HepG2 (cell line): ENCODE measurements around the gene GADD45A. TPM values are rescaled to one million over a fixed set of nuclear protein-coding genes. Genes with fewer than 3 reads are reported as not detected.
A peak's percentile ranks its signal among the peaks of the same experiment; 100 is the strongest.

Source experiments
- ATAD3A ChIP-seq: sonication (generic); formaldehyde crosslinking; IDR thresholded peaks from 2 replicates; pipeline ENCODE4 v1.4.0; 2020; ENCODE audit warnings: missing genetic modification reagents
- CEBPB ChIP-seq: IDR thresholded peaks from 2 replicates; pipeline ENCODE4 v1.6.1; 2011; ENCODE audit warnings: low read depth, low read length, improper control_type of control experiment, borderline replicate concordance
- EP300 ChIP-seq, 3 experiments: sonication (generic) in 1 of 3; formaldehyde crosslinking in 1 of 3; IDR thresholded peaks; 2 replicates each; pipeline versions ENCODE4 v1.5.1 to v1.6.1; 2011 to 2020; ENCODE audit warnings: low read depth in 2 of 3, low read length in 2 of 3, borderline replicate concordance in 1 of 3, improper control_type of control experiment in 1 of 3, mild to moderate bottlenecking in 1 of 3, missing genetic modification reagents in 1 of 3, moderate library complexity in 1 of 3
- FOXO1 ChIP-seq: sonication (generic); formaldehyde crosslinking; IDR thresholded peaks from 2 replicates; pipeline ENCODE4 v1.4.0; 2020; ENCODE audit warnings: missing genetic modification reagents
- GATAD2A ChIP-seq: IDR thresholded peaks from 2 replicates; pipeline ENCODE4 v1.6.1; 2016
- GMEB2 ChIP-seq: IDR thresholded peaks from 2 replicates; pipeline ENCODE4 v1.6.1; 2016; ENCODE audit warnings: missing biosample characterization, missing genetic modification reagents, low read depth
- HOXA7 ChIP-seq: sonication (generic); formaldehyde crosslinking; IDR thresholded peaks from 2 replicates; pipeline ENCODE4 v1.8.1; 2022; ENCODE audit warnings: mild to moderate bottlenecking, missing genetic modification reagents, moderate library complexity
- NR2F6 ChIP-seq, 2 experiments: IDR thresholded peaks; 2 replicates each; pipeline ENCODE4 v1.6.1; 2016; ENCODE audit warnings: antibody characterized with exemption in 1 of 2, mild to moderate bottlenecking in 1 of 2
- POGZ ChIP-seq: sonication (generic); formaldehyde crosslinking; IDR thresholded peaks from 2 replicates; pipeline ENCODE4 v1.4.0; 2020; ENCODE audit warnings: mild to moderate bottlenecking, missing genetic modification reagents
- RFX3 ChIP-seq: IDR thresholded peaks from 2 replicates; pipeline ENCODE4 v1.6.1; 2016; ENCODE audit warnings: missing biosample characterization, missing genetic modification reagents
- RFXANK ChIP-seq: IDR thresholded peaks from 2 replicates; pipeline ENCODE4 v1.6.1; 2016
- RXRB ChIP-seq: IDR thresholded peaks from 2 replicates; pipeline ENCODE4 v1.6.1; 2016; ENCODE audit warnings: borderline replicate concordance, missing genetic modification reagents, missing compliant biosample characterization
- SIN3B ChIP-seq: fragments of 150-350 bp; IDR thresholded peaks from 2 replicates; pipeline ENCODE4 v1.6.1; 2014; ENCODE audit warnings: low read length
- SNAI1 ChIP-seq: sonication (generic); formaldehyde crosslinking; IDR thresholded peaks from 2 replicates; pipeline ENCODE4 v1.5.0; 2020; ENCODE audit warnings: mild to moderate bottlenecking, missing genetic modification reagents, borderline replicate concordance
- SOX13 ChIP-seq, 3 experiments: fragments of 450-650 bp in 1 of 3; sonication (generic) in 1 of 3; formaldehyde crosslinking in 1 of 3; IDR thresholded peaks in 2 of 3; conservative IDR thresholded peaks in 1 of 3; 2 replicates each; pipeline versions ENCODE4 v1.5.0 to v1.6.1; 2016 to 2020; ENCODE audit warnings: antibody characterized with exemption in 1 of 3, mild to moderate bottlenecking in 1 of 3, missing compliant biosample characterization in 1 of 3, missing genetic modification reagents in 1 of 3, moderate library complexity in 1 of 3
- SOX5 ChIP-seq: IDR thresholded peaks from 2 replicates; pipeline ENCODE4 v1.6.1; 2016; ENCODE audit warnings: borderline replicate concordance
- TBX2 ChIP-seq: sonication (generic); formaldehyde crosslinking; IDR thresholded peaks from 2 replicates; pipeline ENCODE4 v1.5.0; 2020; ENCODE audit warnings: missing genetic modification reagents, mild to moderate bottlenecking, borderline replicate concordance
- ZBTB8A ChIP-seq: sonication (generic); formaldehyde crosslinking; IDR thresholded peaks from 2 replicates; pipeline ENCODE4 v1.4.0; 2020; ENCODE audit warnings: mild to moderate bottlenecking, low read depth, missing genetic modification reagents, borderline replicate concordance
- ZNF160 ChIP-seq: sonication (generic); formaldehyde crosslinking; IDR thresholded peaks from 2 replicates; pipeline ENCODE4 v1.8.0; 2022; ENCODE audit warnings: mild to moderate bottlenecking, inconsistent platforms, missing genetic modification reagents
- ZNF335 ChIP-seq: sonication (generic); formaldehyde crosslinking; IDR thresholded peaks from 2 replicates; pipeline ENCODE4 v1.4.0; 2020; ENCODE audit warnings: missing genetic modification reagents
- ZNF569 ChIP-seq: sonication (generic); formaldehyde crosslinking; IDR thresholded peaks from 2 replicates; pipeline ENCODE4 v1.5.0; 2020; ENCODE audit warnings: mild to moderate bottlenecking, missing genetic modification reagents, moderate library complexity, borderline replicate concordance
- ZNF597 ChIP-seq: sonication (generic); formaldehyde crosslinking; IDR thresholded peaks from 2 replicates; pipeline ENCODE4 v1.5.0; 2020; ENCODE audit warnings: missing genetic modification reagents
- ZNF598 ChIP-seq: sonication (generic); formaldehyde crosslinking; IDR thresholded peaks from 2 replicates; pipeline ENCODE4 v1.5.1; 2020; ENCODE audit warnings: mild to moderate bottlenecking, missing genetic modification reagents, borderline replicate concordance
- ZNF747 ChIP-seq: sonication (generic); formaldehyde crosslinking; IDR thresholded peaks from 2 replicates; pipeline ENCODE4 v1.8.1; 2023; ENCODE audit warnings: missing genetic modification reagents, mild to moderate bottlenecking, borderline replicate concordance
- ZSCAN21 ChIP-seq: sonication (generic); formaldehyde crosslinking; IDR thresholded peaks from 2 replicates; pipeline ENCODE4 v1.8.0; 2022; ENCODE audit warnings: mild to moderate bottlenecking, missing genetic modification reagents, moderate library complexity, borderline replicate concordance
- ZSCAN9 ChIP-seq: IDR thresholded peaks from 2 replicates; pipeline ENCODE4 v1.6.1; 2016; ENCODE audit warnings: borderline replicate concordance
- ZXDC ChIP-seq: sonication (generic); formaldehyde crosslinking; IDR thresholded peaks from 2 replicates; pipeline ENCODE4 v1.5.0; 2020; ENCODE audit warnings: mild to moderate bottlenecking, missing genetic modification reagents
- polyA plus RNA-seq, 8 experiments: library from polyadenylated mRNA; depleted of rRNA in 3 of 8; stranded (reverse) in 7 of 8; unstranded in 1 of 8; fragments of >200 nt; fragmentation: Illumina TruSeq in 4 of 8; extraction: Trizol in 4 of 8; gene quantifications; 2 replicates each; pipeline versions ENCODE4 v1.2.1 to v1.2.3, GENCODE V29; 2011 to 2016; ENCODE audit warnings: low read depth in 4 of 8, missing spikeins in 1 of 8, mixed read lengths in 1 of 8; ENCODE audit not compliant: insufficient read depth in 1 of 8
- total RNA-seq, 5 experiments: library from RNA; depleted of rRNA; stranded (reverse); fragments of >200 nt; fragmentation: Illumina TruSeq; extraction: Trizol; gene quantifications; 2 replicates each; pipeline ENCODE4 v1.2.3, GENCODE V29; 2016; ENCODE audit warnings: low read depth in 1 of 5

The GADD45A gene
- total and polyA plus RNA-seq, 2 of the 13 experiments (the other 11 are each of a cell fraction or from before 2014, with no cell fraction given): 33.2 to 46.2 TPM

GRCh38 chr1:67683316-67683715 is 1.7 kb upstream of the GADD45A start (continued):
- TF ChIP-seq ZSCAN21 (CRISPR knock-in tag): no peak
- no peak for TF ChIP-seq ZNF569
- no peak for TF ChIP-seq EP300 (IDR thresholded peaks at IDR 0.05; ENCODE audit: low read depth in 2 of 2, low read length in 2 of 2)
- TF ChIP-seq EP300 (CRISPR knock-in tag; IDR thresholded peaks at IDR 0.05; ENCODE audit: borderline replicate concordance): no peak
- TF ChIP-seq RFX3: no peak
- no peak for TF ChIP-seq TBX2 (CRISPR knock-in tag)
- TF ChIP-seq HOXA7 (CRISPR knock-in tag): no peak
- TF ChIP-seq FOXO1 (CRISPR knock-in tag): no peak
- TF ChIP-seq ZBTB8A (CRISPR knock-in tag): no peak
- TF ChIP-seq ZXDC (CRISPR knock-in tag): no peak
- no peak for TF ChIP-seq RXRB (CRISPR knock-in tag)
- no peak for TF ChIP-seq ZNF747 (CRISPR knock-in tag)
- no peak for TF ChIP-seq RFXANK (CRISPR knock-in tag)
- TF ChIP-seq ZNF160: no peak
- no peak for TF ChIP-seq SIN3B
- TF ChIP-seq ZSCAN9: no peak
- peak; percentile 71; the same call in 1 of the 2 replicates for TF ChIP-seq CEBPB
- 0 out of 2 replicates have a peak, but pooled peaks have one; percentile 34 for TF ChIP-seq GATAD2A
- no peak for TF ChIP-seq GMEB2
- no peak for TF ChIP-seq SNAI1
- no peak for TF ChIP-seq SOX5
- TF ChIP-seq ZNF597 (CRISPR knock-in tag): no peak
- no peak for TF ChIP-seq ZNF598 (CRISPR knock-in tag)
- TF ChIP-seq NR2F6 (IDR thresholded peaks at IDR 0.05): no peak
- 0 out of 2 replicates have a peak, but pooled peaks have one; percentile 6 for TF ChIP-seq NR2F6 (CRISPR knock-in tag; IDR thresholded peaks at IDR 0.05)
- TF ChIP-seq ATAD3A: no peak
- TF ChIP-seq SOX13 (IDR thresholded peaks at IDR 0.05): no peak
- TF ChIP-seq SOX13 (CRISPR knock-in tag; conservative IDR thresholded peaks at IDR 0.05 in 1 of 2, IDR thresholded peaks at IDR 0.05 in 1 of 2): 0 out of 4 replicates have a peak, but pooled peaks of 1 of the 2 experiments have one; percentile 12
- TF ChIP-seq ZNF335: no peak
- no peak for TF ChIP-seq POGZ (CRISPR knock-in tag)
